NB4 (cell line): ENCODE data around the gene ADGRB3.

ENCODE experiments used
- CTCF ChIP-seq: IDR thresholded peaks from one replicate; pipeline ENCODE4 v1.5.1; 2012; ENCODE audit warnings: low read depth, low read length
- MYC ChIP-seq: IDR thresholded peaks from 2 replicates; pipeline ENCODE4 v1.6.1; 2011; ENCODE audit warnings: low read depth, low read length
- POLR2A ChIP-seq: IDR thresholded peaks from 2 replicates; pipeline ENCODE4 v1.6.1; 2011; ENCODE audit warnings: mild to moderate bottlenecking; ENCODE audit not compliant: insufficient read length; ENCODE audit errors: extremely low read depth

- TF ChIP-seq CTCF (no peak), POLR2A (no peak), MYC (no peak)
These were observed 126.0 kb downstream of the ADGRB3 start for GRCh38 chr6:68760941-68761676.
